ENCODE results near the gene LIN7B.

- no peak for TF ChIP-seq CTCF (IDR thresholded peaks at IDR 0.05)
- no peak for TF ChIP-seq POLR2AphosphoS5 (IDR thresholded peaks at IDR 0.05)
Observed at GRCh38 chr19:49084206-49085019, 29.8 kb upstream of the LIN7B start.

Measured in suprapubic skin (tissue), 3 donors.